NCI-H1436 (cell line): ENCODE data around the gene TTPAL.

Source experiments
- DNase-seq: peaks from one replicate; lab custom pipeline; 2025; lab: John Stamatoyannopoulos, UW

Gene TTPAL, protein sequence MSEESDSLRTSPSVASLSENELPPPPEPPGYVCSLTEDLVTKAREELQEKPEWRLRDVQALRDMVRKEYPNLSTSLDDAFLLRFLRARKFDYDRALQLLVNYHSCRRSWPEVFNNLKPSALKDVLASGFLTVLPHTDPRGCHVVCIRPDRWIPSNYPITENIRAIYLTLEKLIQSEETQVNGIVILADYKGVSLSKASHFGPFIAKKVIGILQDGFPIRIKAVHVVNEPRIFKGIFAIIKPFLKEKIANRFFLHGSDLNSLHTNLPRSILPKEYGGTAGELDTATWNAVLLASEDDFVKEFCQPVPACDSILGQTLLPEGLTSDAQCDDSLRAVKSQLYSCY

DNA sequence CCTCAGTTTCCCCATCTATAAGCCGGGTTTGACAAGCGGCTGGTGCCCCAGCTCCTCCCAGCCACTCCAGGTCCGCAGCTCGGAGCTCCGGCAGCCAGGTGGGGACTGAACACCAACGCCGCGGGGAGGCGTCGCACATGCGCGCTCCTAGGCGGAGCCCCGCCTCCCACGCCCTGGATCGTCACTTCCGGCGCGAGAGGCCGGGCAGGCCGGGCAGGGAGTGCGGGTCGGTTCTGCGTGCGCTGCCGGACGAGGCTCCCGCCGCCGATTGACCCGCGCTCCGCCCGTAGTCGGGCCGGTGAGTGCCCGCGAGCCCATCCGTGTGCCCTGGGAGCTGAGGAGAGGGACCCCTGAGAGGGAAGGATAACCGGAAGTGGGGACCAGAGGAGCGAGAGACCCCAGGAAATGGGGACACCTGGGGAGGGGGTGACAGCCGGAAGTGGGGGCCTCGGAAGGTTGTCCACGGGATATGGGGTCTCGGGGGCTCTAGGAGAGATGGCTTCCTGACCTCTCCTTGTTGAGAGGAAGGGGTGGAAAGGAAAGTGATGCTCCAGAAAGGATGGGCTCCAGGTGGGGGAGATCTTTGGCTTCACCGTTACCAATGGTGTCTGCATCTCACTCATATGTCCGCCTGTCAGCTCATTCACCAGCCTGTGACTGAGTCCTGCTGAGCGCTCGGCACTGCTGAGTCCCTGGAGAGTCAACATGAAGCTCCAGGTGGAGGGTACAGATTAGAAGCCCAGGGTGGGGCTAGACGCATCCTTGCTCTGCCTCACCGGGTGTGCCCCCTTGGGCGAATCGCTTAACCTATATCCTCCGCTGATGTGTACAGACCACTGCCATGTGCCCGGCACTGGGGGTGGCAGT, at the start of gene TTPAL:
Gene TTPAL (plus strand): TSS at position 181 of the 867 bp plus-strand sequence. CDS start 4,126 bp downstream, outside the sequence.
- peak; percentile 83 for DNase-seq

DNA sequence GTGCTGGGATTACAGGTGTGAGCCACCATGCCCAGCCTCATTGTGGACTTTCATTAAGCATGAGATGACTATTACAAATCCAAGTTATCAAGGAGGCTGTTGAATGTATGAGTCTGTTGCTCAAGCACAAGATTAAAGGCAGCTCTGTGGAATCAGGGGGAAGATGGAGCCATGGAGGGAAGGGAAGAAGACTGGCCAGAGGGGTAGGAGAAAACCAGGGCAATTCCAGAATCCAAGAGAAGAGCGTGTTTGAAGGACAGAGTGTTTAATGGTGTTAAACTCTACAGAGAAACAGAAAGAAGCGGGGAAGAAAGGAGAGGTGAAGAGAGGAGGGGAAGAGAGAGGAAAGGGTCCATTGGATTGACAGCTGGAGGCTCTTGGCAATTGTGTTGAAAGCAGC, 49.8 kb upstream of the TTPAL start:
- no peak for DNase-seq

DNA sequence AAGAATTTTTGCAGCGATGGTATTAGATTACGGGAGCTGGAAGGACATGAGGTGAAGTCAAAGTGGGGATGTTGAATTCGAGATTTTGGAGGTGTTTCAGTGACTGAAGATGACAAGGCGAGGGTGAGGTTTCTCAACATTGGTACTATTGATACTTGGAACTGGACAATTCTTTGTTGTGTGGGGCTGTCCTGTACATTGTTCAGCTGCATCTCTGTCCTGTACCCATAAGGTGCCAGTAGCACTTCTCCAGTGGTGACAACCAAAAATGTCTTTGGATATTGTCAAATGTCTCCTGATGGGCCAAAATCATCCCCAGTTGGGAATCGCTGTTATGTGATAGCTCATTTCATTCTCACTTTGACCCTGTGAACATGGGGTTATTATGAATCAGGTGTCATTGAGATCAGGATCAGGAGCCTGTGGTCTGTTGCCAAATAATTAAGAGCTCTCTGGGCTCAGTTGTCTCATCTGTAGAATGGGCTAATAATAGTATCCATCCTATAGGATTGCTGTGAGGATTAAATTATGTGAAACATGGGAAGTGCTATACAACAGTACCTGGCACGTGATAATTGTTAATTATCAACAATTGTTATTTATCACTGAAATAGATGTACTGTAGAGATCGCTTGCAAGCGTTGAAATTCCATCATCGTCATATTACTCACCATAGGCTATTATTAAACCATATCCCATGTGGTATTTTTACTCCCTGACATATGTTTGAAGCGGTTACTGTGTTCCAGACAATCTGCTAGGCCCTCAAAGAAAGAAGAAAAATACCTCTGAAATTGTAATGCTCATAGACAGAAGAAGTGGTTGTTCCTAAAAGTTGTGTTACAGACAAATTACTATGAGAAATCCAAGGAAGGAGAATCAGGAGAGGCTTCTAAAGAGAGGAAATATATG, 48.5 kb upstream of the TTPAL start:
- DNase-seq: no peak

DNA sequence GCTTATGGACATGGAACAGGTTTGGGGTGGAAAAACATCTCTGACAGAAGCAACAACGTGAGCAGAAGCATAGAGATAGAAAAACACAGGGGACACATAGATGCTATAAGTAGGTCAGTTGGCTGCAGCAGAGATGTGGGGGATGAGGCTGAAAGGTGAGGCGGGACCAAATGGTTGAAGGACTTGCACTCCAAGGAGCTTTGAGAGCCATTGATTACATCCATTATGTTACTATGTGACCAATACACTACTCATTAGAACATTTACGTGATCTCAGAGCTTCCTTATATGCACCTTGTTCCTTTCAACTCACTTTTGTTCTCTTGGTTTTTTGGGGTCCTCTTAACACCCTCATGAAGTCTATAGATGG, 47.9 kb upstream of the TTPAL start:
- no peak for DNase-seq

DNA sequence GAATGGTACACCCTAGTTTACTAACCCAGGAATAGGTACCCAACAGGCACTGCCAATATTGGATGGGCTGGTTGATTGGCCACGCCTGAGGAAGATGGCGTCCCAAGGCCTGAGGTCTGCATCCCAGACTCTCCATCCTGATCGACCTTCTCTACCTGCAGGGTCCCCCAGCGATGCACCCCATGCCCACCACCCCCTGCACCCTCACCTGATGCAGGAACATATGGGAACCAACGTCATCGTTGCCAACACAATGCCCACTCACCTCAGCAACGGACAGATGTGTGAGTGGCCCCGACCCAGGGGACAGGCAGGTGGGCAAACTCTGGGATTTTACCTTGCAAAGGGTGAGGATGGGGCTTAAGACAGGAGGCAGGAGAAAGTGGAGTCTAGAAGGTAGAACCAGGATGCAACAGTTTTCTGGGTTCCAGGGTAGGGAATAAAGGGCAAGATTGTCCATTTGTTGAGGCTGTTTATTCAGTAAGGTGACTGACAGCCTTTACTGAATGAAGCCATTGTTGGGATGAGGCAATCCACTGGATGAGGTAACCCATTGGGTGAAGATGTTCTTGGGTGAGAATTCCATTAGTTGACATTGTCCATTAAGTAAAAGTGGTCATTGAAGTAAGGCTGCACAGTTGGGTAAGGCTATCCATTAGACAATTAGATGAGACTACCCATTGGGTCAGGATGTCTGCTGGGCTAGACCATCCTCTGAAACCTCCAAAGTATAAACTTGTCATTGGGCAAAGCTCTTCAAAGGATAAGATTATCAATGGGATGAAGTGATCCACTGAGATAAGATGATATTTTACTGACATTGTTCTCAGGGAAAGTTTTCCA, 47.3 kb upstream of the TTPAL start:
- no peak for DNase-seq

DNA sequence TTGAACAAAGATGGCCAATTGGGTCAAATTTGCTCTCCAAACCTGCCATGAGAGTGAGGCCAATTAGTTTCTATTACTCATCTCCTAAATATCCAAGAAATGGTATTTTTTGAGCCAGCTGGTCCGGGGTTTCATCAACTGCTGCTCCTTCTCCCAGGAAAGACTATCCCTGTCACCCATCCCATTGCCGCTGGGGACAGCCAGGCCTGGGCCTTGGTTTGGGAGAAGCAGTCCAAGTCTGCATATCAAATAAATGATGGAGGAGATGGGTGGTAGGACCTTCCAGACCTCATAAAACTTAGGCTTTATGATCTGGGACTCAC, 46.7 kb upstream of the TTPAL start:
- no peak for DNase-seq

DNA sequence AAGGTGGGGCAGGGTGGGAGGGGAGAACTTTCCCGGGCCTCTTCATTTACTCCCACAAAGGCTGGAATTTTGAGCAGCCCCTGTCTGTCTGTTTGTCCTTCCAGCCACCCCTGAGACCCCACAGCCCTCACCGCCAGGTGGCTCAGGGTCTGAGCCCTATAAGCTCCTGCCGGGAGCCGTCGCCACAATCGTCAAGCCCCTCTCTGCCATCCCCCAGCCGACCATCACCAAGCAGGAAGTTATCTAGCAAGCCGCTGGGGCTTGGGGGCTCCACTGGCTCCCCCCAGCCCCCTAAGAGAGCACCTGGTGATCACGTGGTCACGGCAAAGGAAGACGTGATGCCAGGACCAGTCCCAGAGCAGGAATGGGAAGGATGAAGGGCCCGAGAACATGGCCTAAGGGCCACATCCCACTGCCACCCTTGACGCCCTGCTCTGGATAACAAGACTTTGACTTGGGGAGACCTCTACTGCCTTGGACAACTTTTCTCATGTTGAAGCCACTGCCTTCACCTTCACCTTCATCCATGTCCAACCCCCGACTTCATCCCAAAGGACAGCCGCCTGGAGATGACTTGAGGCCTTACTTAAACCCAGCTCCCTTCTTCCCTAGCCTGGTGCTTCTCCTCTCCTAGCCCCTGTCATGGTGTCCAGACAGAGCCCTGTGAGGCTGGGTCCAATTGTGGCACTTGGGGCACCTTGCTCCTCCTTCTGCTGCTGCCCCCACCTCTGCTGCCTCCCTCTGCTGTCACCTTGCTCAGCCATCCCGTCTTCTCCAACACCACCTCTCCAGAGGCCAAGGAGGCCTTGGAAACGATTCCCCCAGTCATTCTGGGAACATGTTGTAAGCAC, 46.0 kb upstream of the TTPAL start:
- no peak for DNase-seq

DNA sequence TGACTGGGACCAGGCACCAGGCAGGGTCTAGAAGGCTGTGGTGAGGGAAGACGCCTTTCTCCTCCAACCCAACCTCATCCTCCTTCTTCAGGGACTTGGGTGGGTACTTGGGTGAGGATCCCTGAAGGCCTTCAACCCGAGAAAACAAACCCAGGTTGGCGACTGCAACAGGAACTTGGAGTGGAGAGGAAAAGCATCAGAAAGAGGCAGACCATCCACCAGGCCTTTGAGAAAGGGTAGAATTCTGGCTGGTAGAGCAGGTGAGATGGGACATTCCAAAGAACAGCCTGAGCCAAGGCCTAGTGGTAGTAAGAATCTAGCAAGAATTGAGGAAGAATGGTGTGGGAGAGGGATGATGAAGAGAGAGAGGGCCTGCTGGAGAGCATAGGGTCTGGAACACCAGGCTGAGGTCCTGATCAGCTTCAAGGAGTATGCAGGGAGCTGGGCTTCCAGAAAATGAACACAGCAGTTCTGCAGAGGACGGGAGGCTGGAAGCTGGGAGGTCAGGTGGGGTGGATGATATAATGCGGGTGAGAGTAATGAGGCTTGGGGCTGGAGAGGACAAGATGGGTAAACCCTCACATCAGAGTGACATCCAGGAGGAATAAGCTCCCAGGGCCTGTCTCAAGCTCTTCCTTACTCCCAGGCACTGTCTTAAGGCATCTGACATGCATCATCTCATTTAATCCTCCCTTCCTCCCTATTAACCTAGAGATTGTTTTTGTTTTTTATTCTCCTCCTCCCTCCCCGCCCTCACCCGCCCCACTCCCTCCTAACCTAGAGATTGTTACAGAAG, 45.2 kb upstream of the TTPAL start:
- DNase-seq: no peak

DNA sequence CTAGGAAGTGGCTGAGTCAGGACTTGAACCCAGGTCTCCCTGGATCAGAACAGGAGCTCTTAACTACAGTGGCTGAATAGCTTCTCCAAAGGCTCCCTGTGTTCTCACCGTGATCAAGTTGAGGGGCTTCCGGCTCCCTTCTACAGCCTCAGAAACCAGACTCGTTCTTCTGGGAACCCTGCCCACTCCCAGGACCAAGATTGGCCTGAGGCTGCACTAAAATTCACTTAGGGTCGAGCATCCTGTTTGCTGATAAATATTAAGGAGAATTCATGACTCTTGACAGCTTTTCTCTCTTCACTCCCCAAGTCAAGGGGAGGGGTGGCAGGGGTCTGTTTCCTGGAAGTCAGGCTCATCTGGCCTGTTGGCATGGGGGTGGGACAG, 44.6 kb upstream of the TTPAL start:
- no peak for DNase-seq

DNA sequence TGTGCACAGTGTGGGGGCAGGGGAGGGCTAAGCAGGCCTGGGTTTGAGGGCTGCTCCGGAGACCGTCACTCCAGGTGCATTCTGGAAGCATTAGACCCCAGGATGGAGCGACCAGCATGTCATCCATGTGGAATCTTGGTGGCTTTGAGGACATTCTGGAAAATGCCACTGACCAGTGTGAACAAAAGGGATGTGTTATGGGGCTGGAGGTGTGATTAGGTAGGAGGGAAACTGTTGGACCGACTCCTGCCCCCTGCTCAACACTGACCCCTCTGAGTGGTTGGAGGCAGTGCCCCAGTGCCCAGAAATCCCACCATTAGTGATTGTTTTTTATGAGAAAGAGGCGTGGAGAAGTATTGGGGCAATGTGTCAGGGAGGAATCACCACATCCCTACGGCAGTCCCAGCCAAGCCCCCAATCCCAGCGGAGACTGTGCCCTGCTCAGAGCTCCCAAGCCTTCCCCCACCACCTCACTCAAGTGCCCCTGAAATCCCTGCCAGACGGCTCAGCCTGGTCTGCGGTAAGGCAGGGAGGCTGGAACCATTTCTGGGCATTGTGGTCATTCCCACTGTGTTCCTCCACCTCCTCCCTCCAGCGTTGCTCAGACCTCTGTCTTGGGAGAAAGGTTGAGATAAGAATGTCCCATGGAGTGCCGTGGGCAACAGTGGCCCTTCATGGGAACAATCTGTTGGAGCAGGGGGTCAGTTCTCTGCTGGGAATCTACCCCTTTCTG, 44.0 kb upstream of the TTPAL start:
- no peak for DNase-seq

DNA sequence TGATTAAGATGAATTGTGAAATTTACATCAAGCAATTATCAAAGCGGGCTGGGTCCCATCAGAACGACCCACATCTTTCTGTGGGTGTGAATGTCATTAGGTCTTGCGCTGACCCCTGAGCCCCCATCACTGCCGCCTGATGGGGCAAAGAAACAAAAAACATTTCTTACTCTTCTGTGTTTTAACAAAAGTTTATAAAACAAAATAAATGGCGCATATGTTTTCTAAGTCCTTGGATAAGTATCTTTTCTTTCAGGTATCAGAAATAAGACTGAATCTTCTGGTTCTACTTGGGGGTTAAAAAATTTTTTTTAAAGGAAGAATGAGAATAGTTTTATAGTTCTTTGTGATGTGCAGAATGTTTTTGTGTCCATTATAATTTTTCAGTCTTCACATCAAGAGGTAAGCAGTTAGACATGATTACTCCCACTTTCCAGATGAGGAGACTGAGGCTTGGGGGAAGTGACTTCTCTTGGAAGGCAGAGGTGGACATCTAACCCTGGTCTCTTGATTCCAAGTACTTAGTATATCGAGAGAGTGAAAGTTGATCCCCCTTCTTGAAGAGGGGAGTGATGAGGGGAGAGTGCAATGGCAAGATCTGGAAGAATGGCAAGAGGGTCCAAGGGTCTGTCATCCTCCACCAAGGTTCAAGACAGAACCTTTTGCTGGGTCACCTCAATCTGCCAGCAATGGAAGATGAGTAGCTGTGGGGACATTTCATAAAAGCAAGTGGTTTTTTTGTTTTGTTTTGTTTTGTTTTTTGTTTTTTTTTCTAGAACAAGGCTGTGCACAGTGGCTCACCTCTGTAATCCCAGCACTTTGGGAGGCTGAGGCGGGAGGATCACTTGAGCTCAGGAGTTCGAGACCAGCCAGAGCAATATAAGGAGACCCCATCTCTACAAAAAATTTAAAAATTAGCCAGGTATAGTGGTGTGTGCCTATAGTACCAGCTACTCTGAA, 42.8 kb upstream of the TTPAL start:
- DNase-seq: no peak

DNA sequence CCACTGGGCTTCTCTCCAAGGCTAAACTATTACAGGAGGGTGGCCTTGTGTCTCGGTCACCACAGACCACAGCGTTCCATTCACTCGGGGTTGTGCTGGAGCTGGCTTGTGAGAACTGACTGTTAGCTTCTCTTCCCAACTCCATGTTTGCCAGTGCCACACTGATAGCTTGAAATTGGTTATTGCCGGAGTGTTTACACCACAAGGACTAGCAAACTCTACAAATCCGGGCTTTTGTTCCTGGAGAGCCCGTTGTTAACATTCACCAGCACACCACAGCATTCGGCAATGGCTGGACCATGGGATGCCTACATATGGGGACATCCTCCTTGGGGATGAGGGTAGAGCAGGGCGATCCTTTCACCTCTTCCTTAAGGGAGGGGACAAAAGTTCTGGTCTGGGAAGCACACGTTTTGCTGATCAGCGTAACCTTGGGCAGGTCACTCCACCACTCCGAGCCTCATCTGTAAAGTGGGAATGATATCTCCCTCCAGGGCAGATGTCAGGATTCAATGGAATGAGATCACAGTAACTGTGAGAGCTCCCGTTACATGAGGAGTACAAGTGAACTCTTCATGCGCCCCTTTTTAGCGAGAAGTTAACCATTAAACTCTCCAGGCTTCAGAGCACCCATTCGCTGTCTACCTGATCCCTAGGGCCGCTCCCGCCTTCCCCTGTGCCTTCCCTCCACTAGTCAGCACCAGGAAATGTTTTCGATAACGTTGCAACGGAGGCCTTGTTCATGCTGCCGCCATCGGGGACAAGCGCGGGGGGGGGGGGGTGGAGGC, 41.7 kb upstream of the TTPAL start:
- no peak for DNase-seq

DNA sequence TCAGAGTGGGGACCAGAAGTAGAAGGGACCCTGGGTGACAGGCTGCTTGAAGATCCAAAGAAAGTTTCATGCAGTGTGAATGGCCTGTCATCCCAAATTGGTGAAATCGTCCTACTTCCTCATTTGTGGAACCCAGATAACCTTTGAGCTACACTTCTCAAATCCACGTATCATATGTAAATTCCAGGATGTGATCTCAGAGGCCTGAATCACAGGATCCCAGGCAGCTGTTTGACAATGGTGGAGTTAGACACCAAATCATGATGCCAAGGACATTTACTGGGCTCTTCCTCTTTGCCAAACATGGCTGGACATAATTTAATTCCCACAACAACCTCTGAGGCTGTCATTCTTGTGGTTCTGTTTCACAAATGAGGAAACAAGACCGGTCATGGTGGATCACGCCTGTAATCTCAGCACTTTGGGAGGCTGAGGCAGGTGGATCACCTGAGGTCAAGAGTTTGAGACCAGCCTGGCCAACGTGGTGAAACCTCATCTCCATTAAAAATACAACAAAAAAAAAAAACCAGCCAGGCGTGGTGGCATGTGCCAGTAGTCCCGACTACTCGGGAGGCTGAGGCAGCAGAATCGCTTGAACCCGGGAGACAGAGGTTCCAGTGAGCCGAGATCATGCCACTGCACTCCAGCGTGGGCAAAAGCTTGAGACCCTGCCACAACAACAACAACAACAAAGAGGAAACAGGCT, 39.9 kb upstream of the TTPAL start:
- no peak for DNase-seq

DNA sequence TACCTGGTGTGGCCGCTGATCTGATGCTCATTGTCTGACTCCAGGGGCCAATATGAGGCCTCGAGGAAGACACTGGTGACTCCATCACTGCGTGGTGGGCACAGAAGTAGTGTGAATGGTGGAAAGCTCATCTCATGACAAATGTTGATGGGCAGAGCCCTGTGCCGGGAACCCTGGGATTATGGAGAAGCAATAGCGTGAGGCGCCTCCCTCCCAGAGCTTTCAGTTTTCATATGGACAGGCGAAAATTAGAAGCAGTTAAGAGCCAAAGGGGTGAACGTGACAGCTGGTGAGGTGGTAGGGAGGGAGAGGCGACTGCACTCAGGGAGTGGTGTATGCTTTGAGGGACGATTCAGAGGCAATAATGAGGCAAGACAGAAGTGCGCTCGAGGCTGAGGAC, 39.3 kb upstream of the TTPAL start:
- DNase-seq: no peak

DNA sequence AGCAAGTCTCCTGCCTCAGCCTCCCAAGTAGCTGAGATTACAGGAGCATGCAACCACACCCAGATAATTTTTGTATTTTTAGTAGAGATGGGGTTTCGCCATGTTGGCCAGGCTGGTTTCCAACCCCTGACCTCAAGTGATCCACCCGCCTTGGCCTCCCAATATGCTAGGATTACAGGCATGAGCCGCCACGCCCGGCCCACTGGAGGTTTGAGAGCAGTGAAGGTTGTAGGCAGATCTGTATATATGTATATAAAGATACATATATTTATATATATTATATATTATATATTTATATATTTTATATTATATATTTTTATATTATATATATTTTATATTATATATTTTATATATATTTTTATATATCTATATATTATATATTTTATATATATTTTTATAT, 38.2 kb upstream of the TTPAL start:
- no peak for DNase-seq

DNA sequence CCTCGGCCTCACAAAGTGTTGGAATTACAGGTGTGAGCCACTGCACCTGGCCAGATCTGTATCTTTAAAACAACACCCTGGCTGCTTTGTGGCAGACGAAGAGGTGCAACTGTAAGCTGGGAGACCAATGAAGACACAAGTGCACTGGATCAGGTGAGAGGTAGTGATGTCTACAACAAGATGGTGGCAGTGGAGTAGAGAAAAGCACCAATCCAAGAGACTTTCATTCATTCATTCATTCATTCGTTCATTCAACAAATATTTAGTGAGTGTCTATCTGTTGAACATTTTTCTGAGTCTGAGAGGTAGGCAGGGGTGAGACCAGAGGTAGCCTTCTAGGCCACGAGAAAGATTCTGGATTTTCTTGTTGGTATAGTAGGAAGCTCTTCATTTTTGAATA, 36.9 kb upstream of the TTPAL start:
- DNase-seq: no peak

DNA sequence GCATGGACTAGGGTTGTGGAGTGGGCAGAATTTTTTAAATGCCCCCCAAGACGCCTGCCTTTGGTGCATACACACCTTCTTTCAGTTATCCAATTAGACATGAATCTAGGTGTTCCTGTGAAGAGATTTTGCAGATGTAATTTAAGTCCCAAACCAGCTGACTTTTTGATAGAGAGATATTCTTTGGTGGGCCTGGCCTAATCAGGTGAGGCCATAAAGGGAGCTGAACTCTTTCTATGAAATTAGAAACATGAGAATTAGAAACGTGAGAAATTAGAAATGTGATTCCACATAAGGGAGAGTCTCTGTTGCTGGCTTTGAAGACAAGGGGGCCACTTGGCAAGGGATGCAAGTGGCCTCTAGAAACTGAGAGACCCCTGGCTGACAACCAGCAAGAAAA, 36.4 kb upstream of the TTPAL start:
- no peak for DNase-seq
